Body of pancreas (tissue), 4 donors: ENCODE measurements around the gene POM121L2. TPM values are rescaled to one million over a fixed set of nuclear protein-coding genes. Genes with fewer than 3 reads are reported as not detected.

Source experiments
- ATAC-seq: fragments of 150-250 bp; one replicate; pipeline ENCODE4 v1.9.1; 2016
- DNase-seq, 4 donors: peaks; one replicate each; pipeline ENCODE4 v3.0.0-alpha.2; 2019
- H3K27ac ChIP-seq, 4 donors: fragments of 200-600 bp; sonication (generic); 1 replicate in 3 of 4; 2 replicates in 1 of 4; pipeline versions ENCODE4 v1.5.1 to v1.6.1; 2016 to 2019; ENCODE audit warnings: mild to moderate bottlenecking in 1 of 4, mixed read lengths in 1 of 4, moderate library complexity in 1 of 4
- H3K27me3 ChIP-seq, 2 donors: fragments of 200-600 bp; sonication (generic); one replicate each; pipeline ENCODE4 v1.6.0; 2016; ENCODE audit warnings: mild to moderate bottlenecking in 1 of 2
- H3K36me3 ChIP-seq, 2 donors: fragments of 200-600 bp; sonication (generic); replicated peaks in 1 of 2; 2 replicates each; pipeline ENCODE4 v1.5.1; 2016; ENCODE audit warnings: low read depth in 2 of 2; ENCODE audit not compliant: insufficient read depth in 1 of 2
- H3K4me1 ChIP-seq: fragments of 200-600 bp; sonication (generic); one replicate; pipeline ENCODE4 v1.6.0; 2016
- H3K4me3 ChIP-seq, 2 donors: fragments of 200-600 bp; sonication (generic); 1 replicate in 1 of 2; 2 replicates in 1 of 2; pipeline ENCODE4 v1.5.1; 2016 to 2019
- H3K9me3 ChIP-seq, 3 donors: fragments of 200-600 bp; sonication (generic); 1 replicate in 2 of 3; 2 replicates in 1 of 3; pipeline ENCODE4 v1.5.1; 2016
- CTCF ChIP-seq, 7 experiments: fragments of 450-650 bp in 4 of 7; fragments of 200-600 bp in 3 of 7; sonication (generic) in 3 of 7; IDR thresholded peaks; one replicate each; pipeline ENCODE4 v1.5.1; 2016 to 2019; ENCODE audit warnings: antibody characterized with exemption in 7 of 7
- POLR2A ChIP-seq, 3 donors: fragments of 450-650 bp; IDR thresholded peaks; one replicate each; pipeline ENCODE4 v1.6.1; 2016; ENCODE audit warnings: antibody characterized with exemption in 3 of 3, mild to moderate bottlenecking in 2 of 3
- WGBS, 2 donors: methylation state at CpG; one replicate each; pipeline ENCODE4 v1.1.5; 2017; 5-methylcytosine and 5-hydroxymethylcytosine counted together
- intact Hi-C: fragments of 100-400 bp; cut with DNase I; formaldehyde crosslinking; loops from one replicate; pipeline ENCODE4 v1.15.1; 2023
- total RNA-seq, 2 donors: library from RNA; depleted of rRNA; stranded (reverse); fragments of >200 nt; gene quantifications; one replicate each; pipeline ENCODE4 v1.1.0, GENCODE V29; 2016

The POM121L2 gene
- total RNA-seq, 2 donors from 2014 or later = not detected

- intact Hi-C loops = no loop called here
- no peaks in the 10 kb centered on the region for H3K36me3 ChIP-seq
- DNase-seq = peak; percentile 11 to 31 (median 20)
- TF ChIP-seq POLR2A (IDR thresholded peaks at IDR 0.05) = no peak
- TF ChIP-seq CTCF (IDR thresholded peaks at IDR 0.05) = no peak
- H3K9me3 ChIP-seq = peaks cover 0 to 15% (median 0%) of the 10 kb centered on the region in 3 donors
- WGBS, 2 donors = 1 to 3% methylated on average over 17 of the region's 17 CpGs
- H3K27ac ChIP-seq = no peak overlapping the region
- no peak for ATAC-seq
- no peaks in the 10 kb centered on the region for H3K4me1 ChIP-seq
- no peak overlapping the region for H3K4me3 ChIP-seq
- peaks cover 0 to 16% of the 10 kb centered on the region in 2 donors for H3K27me3 ChIP-seq
Observed at GRCh38 chr6:27280064-27280539, 32.0 kb downstream of the POM121L2 start.

- no peak overlapping the region for H3K27ac ChIP-seq
- peaks cover 0 to 21% of the 10 kb centered on the region in 2 donors for H3K27me3 ChIP-seq
- TF ChIP-seq POLR2A (IDR thresholded peaks at IDR 0.05) = no peak
- no peak for TF ChIP-seq CTCF (IDR thresholded peaks at IDR 0.05)
- no peak for DNase-seq
- intact Hi-C loops = no loop called here
- 7 to 12% methylated on average over 21 to 24 of the region's 24 CpGs for WGBS, 2 donors
- H3K9me3 ChIP-seq = peaks cover 0 to 15% (median 0%) of the 10 kb centered on the region in 3 donors
- no peak for ATAC-seq
- no peak overlapping the region for H3K4me3 ChIP-seq
- no peaks in the 10 kb centered on the region for H3K36me3 ChIP-seq
- H3K4me1 ChIP-seq = no peaks in the 10 kb centered on the region
Observed at GRCh38 chr6:27279513-27280063, 32.5 kb downstream of the POM121L2 start.

- WGBS, 2 donors = 15 to 19% methylated on average over 36 of the region's 36 CpGs
- Histone ChIP-seq H3K4me1 (no peaks in the 10 kb centered on the region), H3K9me3 (no peaks in the 10 kb centered on the region), H3K27ac (no peak overlapping the region), H3K4me3 (no peak overlapping the region), H3K36me3 (no peaks in the 10 kb centered on the region), H3K27me3 (peaks cover 0 to 18% of the 10 kb centered on the region in 2 donors)
- no peak for TF ChIP-seq POLR2A (IDR thresholded peaks at IDR 0.05)
- no peak for TF ChIP-seq CTCF (IDR thresholded peaks at IDR 0.05)
- no peak for ATAC-seq
- no peak for DNase-seq
- intact Hi-C loops = no loop called here
Observed at GRCh38 chr6:27275025-27275956, 36.8 kb downstream of the POM121L2 start.

DNA sequence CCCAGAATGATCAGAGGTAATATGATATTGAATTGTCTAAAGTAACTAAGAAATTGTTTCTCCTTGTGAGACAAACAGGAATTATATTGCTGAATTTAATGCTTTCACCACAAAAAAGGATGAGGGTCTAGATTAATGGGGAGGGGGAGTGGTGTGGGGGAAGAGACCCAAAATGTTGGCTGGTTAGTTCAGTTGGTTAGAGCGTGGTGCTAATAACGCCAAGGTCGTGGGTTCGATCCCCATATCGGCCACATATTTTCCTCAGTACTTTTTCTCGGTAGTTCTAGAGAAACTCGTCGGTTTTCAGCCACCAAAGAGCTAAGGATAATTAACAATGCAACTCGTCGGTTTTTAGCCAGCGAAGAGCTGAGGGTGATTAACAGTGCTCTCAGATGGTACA lies 38.3 kb downstream of the POM121L2 start:
- ATAC-seq (no peak), DNase-seq (no peak)
- WGBS, 2 donors = 58 to 65% methylated on average over 11 of the region's 11 CpGs
- no peaks in the 10 kb centered on the region for H3K4me1 ChIP-seq
- H3K36me3 ChIP-seq = no peaks in the 10 kb centered on the region
- no peak overlapping the region for H3K4me3 ChIP-seq
- intact Hi-C loops = no loop called here
- TF ChIP-seq POLR2A (IDR thresholded peaks at IDR 0.05) (no peak), CTCF (IDR thresholded peaks at IDR 0.05) (no peak)
- no peaks in the 10 kb centered on the region for H3K9me3 ChIP-seq
- no peak overlapping the region for H3K27ac ChIP-seq
- peaks cover 0 to 16% of the 10 kb centered on the region in 2 donors for H3K27me3 ChIP-seq
